NCI-H146 treated with DMSO at 0.1 percent for 48 hours (cell line): ENCODE results near the gene MRPL40.
"Not testable (repeated sequence)": the region's sequence is repeated elsewhere in the genome, so short reads cannot be mapped to it uniquely, and the experiment has no call there.

ENCODE experiments used
- DNase-seq: peaks from one replicate; lab custom pipeline; 2025; ENCODE audit not compliant: unreplicated experiment; lab: John Stamatoyannopoulos, UW

Gene MRPL40

DNA sequence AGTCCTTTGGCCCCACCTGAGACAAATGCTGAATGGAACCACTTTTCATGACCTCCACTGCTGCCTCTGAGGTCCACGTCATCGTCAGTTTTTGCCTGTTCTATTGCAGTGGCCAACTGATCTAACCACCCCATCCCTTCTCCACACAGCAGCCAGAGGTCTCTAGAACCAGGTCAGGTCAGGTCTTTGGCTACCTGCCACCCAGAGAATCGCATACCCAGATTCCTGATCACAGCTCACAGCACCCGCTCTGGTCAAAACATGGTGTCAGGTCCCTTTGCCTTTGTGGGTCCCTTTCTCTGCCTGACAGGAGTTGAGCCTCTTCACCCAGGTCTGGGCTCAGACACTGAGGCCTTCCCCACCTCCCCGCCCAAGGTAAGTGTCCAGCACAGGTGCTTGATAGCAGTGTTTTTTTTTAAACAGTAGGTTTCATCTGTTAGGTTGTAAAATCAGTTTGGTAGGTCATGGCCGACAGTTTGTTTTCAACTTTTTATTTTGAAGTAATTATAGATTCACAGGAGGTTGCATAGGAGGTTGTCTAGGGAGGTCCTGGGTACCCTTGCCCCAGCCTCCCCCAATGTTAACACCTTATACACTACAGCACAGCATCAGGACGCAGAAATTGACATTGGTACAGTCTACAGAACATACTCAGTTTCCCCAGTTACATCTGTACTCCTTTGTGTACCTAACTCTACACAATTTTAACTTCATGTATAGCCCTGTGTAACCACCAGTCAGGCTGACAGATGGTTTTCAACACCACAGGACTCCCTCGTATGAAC lies 8.3 kb downstream of the MRPL40 start:
- no peak for DNase-seq

DNA sequence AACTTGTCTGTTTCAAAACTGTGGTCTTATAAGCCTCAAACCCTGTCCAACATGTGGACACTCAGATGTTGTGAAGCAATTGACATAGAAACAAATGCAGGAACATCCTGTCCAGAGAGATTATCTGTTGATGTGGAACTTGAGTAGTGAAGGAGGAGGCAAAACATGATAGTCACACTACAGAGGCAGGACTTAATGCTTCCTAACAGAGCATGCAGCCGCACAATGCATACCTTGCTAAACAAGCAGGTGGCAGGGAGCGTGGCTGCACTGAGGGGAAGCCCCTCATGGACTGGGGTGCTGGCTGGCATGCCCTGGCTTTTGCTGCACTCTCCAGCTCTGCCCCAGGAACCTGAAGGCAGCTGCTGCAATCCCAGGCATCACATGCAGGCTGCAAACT lies 9.8 kb downstream of the MRPL40 start:
- no peak for DNase-seq

DNA sequence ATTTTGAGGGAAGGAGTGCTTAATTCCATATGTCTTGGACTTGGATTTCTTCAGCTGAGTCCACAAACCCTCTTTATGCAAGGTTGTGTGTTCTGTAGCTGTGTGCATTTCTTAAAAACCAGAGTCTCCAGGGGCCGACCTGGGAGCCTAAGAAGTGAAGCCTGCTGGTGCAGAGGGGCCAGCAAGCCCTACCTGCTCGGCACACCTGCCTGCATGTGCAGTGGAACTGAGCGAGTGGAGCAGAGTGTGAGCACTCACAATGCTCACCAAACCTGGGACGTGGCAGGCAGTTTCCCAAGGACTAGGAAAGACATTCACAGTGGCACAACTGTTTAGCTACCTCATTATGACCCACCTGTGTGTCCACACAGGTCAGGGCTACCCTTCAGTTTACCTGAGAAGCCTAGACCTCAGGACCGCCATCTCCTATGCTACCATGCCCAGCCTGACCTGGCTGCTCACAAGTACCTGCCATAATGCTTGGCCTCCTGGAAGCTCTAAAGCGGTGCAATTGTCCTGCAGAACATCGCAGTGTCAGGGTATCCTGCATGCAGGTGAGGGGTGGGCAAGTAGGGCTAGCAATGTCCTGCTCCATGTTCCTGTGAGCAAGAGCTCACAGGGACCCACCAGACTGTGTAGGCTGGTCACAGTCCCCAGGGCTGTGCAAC lies 11.3 kb downstream of the MRPL40 start:
- DNase-seq: no peak

DNA sequence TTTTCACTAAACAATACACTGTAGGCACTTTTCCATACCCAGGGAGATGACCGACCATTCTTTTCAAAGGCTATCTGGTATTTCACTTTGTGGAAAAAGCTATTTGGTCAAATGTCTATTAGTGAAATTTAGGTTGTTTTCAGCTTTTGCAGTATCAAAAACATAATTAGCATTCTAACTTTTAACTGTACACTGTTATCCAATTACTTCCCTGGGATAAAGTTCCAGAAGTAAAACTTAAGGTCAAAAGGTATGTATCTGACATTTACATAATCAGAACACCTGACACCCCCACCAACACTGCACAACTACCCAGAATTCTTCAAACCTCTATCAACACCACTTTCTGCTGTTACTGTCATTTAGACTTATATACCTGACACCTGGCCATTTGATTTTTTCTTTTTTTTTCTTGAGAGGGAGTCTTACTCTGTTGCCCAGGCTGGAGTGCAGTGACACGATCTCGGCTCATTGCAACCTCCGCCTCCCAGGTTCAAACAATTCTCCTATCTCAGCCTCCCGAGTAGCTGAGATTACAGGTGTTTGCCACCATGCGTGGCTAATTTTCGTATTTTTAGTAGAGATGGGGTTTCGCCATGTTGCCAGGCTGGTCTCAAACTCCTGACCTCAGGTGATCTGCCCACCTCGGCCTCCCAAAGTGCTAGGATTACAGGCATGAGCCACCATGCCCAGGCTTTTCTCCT lies 13.1 kb downstream of the MRPL40 start:
- not testable (repeated sequence) for DNase-seq

DNA sequence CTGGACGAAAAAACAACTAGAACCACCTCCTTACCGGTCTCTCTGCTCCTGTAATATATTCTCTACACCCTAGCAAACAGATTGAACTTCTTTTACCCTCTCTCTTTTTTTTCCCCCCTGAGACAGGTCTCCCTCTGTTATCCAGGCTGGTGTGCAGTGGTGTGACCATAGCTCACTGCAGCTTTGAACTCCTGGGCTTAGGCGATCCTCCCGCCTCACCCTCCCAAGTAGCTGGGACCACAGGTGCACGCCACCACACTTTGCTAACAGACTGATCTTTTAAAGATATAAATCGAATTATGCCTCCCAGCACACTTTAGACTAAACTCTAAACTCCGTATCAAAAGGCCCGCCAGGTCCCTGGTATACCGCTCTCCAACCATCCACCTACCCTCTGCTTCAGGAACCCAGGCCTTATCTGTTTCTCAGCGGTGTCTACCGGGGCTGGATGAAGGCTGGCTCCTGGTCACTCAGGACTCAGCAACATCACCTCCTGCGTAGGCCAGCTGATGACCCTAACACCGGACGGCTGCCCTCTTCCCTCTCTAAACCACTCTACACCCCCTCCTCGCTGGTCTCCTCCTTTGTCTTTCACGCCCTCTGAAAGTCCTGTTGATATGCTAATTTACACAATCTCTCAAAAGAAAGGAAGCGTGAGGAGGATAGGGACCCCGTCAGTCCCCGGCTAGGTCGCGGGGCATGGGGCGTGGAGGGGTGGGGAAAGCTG lies 14.4 kb downstream of the MRPL40 start:
- DNase-seq: peak; percentile 58

DNA sequence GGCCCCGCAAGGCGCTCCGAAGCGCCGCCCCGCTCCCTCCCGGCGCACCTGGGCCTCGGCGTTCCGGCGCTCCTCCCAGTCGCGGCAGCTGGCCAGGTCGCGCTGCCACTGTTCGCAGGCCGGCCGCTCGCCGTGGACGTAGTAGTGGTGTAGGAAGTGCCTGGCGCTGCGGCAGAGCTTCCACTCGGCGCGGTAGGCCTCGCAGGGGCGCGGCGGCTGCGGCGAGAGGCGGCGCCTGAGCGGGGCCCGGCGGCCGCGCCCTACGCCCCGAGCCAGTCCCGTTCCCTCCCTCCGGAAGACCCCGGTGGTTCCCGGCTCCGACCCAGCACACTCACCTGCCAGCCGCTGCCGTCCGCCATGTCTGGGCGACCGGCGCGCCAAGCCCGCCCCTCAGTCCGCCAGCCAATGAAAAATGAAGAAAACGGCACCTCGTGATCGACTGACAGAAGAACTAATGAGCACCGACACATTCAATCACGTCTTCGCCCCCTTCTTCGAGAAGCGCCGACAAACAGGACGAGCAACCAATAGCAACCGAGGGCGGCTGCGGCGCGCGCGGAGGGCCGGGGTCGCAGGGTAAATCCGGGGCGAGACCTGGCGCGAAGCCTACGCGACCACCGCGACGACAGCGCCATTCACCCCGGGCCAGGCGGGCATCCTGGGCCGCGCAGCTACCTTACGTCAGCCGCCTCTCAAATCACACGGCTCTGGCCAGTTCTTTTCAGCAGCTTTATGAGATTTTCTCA lies 15.2 kb downstream of the MRPL40 start, which contains the start of gene C22orf39:
TSS of gene C22orf39 (minus strand) at position 382 of the 746 bp plus-strand sequence. CDS start at position 359, 23 bp downstream.
- DNase-seq: peak; percentile 85

DNA sequence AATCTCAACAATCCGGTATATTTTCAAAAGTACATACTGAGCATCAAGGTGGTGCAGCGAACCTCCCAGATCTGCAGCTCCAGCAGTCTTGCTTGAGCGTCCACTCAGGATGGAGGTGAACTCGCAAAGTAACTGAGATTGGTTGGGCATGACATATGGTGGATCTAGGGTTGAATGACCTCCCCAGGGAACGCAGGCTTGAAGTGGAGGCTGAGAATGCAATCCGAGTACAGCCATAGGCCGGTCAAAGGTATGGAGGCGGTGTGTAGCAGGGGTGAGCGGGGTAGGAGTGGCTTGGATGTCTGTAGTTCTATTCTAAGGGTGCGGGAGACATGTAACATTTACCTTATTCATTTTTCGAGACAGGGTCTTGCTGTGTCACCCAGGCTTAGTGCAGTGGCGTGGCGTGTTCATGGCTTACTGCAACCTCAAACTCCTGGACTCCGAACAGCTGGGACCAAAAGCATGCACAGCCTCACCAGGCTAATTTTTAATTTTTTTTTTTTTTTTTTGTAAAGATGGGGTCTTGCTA lies 15.8 kb downstream of the MRPL40 start:
- DNase-seq: peak; percentile 13

DNA sequence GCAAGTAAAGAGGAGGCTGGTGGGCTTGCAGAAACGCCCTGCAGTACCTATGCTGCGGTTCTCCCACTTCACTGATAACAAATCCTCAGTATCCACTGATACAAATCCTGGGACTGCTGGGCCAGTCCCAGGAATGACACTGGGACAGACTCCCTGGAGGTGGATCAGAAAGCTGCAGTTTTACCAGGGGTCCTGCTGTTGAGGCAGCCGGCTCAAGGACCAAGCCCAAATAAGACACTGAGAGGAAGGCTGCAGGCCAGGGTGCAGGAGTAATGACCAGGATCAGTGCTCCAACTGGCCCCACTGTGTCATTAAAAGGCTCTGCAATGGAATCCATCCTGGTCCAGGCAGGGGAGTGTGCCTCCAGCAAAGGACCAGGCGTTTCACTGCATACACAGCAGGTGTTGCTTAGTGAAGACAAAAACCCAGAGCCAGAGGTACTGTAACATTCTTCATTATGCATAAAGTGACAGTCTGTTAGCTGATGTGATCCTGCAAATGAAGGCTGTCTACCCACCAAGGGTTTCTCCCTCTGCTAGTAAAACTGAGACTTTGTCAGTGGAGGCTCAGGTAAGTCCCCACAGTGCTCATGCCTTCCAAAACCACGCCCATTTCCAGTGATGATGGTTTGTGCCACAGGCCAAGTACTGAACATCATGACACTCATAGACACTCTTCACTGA lies 16.5 kb downstream of the MRPL40 start:
- DNase-seq: no peak

DNA sequence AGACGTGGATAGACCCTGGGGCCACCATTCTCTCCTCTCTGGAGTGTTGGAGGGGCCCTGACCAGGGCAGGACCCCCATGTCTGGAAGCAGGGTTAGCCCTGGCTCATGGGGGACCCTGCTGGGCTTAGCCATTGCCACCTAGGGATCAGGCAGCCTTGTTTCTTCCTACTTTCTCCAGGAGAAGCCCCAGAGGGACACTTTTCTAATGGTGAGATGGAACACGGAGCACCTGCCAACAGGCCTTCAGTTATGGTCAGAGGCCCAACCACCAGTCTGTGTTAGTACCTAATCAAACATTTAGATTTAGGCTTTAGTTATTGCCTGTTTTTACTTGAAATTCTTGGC lies 17.1 kb downstream of the MRPL40 start:
- no peak for DNase-seq

DNA sequence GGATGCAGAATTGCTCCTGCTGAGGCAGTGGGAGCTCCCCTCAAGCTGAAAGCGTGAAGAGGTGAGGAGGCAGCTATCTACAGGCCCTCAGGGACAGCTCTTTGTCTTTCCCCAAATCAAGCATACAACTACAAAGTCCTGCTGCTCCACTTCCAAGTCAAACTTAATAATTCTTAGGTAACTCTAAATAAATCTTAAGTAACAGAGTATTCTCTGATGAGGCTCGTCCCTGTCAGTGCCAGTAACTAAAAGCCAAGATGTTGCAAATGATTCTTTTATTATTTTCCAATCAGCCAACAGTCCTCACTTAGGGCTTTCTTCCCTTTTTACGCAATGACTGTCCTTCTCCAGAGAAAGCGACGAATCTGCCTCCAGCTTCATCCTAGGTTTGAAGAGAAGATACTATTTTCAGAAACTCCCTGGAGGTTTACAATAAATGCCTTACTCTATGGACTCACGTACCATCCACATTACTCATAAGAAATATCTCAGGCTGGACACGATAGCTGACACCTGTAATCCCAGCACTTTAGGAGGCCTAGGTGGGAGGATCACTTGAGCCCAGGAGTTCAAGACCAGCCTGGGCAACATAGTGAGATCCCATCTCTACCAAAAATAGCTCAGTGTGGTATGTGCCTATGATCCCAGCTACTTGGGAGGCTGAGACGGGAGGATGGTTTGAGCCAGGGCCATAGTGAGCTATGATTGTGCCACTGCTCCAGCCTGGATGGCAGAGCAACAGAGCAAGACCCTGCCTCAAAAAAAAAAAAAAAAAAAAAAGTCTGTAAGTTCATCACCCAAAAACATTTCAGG lies 18.2 kb downstream of the MRPL40 start:
- DNase-seq: no peak

DNA sequence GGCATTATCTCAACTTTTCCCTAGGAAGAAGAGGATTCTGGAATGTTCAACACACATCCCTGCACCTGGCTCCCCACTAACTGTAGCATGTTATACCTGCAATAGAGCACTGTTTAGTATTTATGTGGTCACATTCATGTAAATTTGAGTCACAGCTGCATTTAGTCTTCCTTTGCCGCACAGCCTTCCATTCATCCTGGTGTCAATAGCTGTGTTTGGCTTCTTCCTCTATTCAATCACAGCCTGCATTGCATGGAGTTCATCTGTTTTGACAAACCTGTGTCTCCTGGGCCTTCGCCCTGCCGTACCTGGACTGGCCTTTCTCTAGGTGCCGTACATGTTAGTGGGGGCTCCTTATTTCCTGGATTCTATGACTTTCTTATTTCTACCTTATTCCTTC lies 19.2 kb downstream of the MRPL40 start:
- DNase-seq: no peak

DNA sequence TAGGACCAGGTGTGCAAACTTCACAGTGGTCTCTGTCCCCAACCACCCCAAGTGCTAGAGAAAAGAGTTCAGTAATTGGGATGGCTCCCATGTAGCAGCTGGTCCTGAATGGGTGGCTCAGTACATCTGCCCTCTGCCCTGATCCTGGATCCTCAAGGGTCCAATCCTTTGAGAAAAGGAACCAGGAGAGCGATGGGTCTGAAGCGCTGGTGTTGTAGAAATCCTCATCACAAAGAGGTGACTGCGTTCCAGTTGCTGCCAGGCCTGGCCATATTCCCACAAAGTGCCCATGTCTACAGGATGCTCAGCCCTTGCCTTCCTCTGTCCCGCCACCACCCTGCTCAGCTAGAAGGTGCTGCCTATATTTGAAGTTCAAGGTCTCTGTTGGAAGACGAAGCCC lies 21.4 kb downstream of the MRPL40 start:
- DNase-seq: no peak

DNA sequence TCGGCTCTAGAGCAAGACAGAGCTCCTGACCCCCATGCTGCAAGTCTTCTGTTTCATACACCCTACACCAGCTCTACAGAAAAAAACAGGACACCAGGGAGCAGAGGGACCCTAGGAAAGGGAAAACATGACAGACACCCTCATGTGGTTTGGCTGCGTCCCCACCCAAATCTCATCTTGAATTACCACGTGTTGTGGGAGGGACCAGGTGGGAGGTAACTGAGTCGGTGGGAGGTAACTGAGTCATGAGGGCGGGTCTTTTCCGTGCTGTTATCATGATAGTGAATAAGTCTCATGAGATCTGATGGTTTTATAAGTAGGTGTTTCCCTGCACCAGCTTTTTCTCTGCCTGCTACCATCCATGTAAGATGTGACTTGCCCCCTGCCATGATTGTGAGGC lies 21.8 kb downstream of the MRPL40 start:
- DNase-seq: no peak

DNA sequence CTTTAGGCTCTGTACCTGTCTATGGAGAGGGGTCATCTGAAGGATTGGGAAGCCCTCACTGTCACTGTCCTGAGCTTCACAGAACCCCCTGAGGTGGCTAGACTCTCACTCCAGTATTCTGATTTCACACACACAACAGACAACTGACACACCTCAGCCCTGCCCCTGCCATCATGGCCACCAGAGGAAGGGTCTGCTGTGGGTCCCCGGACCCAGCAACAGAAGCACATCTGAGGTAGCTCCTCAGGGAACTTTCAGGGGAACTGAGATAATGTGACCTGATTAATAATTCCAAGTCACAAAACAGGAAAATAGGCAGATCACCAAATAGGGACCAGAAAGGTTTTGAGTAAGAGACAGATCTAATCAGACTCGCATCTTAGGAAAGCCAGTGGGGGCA lies 22.7 kb downstream of the MRPL40 start:
- DNase-seq: no peak

DNA sequence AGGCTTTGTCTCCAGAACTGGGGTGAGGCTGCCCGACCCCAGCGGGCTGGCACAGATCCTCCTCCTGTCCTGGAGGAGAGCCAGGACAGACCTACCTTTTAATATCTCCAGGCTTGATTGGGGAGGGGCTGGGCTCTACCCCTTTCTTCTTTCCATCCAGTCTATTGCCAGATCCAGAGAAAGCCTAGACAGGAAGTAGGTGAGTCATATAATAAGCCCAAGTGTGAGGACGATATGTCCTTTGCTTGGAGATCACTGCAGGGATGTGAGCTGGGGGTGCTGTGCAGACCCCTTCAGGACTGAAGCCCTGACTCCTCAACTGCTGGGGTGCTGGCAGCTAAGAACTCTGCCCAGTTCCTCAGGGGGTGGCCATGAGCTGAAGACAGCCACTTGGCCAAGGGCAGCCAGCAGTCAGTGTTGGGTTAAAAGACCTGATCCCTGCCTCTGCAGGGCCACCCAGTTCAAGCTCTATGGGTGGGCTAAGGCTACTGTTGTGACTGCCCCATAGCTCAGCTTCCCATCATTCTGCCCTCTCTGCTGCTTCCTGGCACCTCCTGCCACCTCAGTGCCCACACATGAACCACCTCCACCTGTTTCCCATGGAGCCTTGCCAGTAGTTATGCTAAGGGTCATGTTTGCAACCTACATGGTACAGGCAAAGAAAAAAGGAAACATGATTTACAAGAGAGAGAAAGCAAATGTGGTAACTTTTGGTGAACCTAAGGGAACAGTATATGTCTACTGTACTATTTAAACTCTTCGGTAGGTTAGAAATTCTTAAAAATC lies 23.4 kb downstream of the MRPL40 start:
- DNase-seq: no peak

DNA sequence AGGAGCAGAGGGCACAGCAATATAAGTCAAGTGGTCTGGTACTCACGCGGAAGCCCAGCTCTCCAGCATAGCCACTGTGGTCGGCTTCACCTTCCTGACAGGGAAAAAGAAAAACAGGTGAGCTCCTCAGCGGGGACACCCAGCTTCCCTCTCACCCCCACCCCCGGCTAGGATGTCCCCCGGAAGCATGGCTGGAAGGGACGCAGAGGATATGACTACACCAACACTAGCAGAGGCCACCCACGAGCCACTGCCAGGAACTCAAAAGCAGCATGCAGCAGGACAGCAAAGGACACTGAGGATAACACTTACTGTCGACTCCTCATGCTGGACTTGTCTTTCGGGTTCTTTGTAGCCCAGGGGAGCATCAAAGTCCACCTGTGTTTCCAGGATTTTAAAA lies 24.2 kb downstream of the MRPL40 start:
- DNase-seq: no peak

DNA sequence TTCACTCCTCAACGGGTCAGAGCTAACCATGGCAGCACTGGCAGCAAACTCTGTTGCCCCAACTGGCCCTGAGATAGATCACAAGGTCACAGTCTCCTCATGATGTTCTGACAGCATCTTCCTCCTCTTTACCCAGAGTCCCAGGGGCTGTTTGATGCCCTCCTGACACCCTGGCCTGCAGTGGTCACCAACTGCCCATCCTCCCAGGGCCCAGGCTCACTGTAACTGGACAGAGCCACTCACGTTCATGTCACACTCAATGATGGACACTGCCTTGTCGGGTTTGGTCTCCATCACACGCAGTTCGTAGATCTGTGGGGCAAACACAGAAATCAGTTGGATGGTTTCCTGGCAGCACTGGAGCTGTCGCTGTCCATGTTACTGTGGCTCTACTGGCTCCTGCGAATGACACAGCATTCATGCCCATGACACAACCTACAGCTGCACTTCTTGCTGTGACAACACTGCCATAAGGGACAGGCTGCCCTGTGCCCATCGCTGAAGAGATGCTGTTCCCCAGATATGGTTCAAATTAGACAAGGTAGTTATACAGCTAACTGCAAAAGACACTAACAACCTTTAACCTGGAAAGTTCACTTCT lies 25.6 kb downstream of the MRPL40 start:
- no peak for DNase-seq

DNA sequence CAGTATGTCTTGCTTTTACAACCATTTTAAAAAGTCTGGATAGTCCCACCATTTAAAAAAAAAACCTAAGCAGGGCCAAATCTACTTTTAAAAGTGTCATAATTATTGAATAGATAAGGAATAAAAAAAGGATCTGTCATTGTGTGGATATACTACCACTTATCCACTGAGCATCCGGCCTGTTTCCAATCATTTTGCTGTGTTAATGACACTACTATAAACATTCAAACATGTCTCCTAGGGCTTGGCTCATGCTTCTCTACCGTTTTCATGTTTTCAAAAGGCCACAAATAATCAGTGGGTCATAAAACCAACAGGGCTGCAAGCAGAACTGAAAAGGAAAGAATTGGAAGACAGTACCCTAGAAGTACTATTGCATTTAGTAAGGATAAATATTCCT lies 27.7 kb downstream of the MRPL40 start:
- no peak for DNase-seq
